ELR (cell line): Measurements from ENCODE around the gene GRID1.

Experiments
- DNase-seq: peaks from one replicate; pipeline ENCODE4 v3.0.0-alpha.2; 2015; ENCODE audit warnings: low read depth

GRID1 gene

DNA sequence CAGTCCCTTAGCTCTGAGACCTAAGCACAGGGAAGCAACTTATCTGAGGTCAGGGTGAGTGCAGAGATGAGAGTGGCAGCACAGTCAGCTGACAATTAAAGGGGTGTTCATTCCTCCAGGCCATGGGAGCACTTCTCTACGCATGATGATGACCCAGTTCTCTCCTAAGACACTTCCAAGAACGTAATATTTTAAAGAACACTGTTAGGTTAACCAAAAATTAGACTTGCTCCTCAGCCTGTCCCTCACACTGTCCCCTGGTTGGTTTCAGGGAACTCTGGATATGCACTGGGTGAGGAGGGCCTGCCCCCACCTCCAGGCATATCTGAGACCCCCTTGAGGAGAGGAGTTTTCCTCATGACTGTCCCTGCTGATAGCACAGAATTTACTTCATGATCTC, 767.5 kb downstream of the GRID1 start:
- no peak for DNase-seq

DNA sequence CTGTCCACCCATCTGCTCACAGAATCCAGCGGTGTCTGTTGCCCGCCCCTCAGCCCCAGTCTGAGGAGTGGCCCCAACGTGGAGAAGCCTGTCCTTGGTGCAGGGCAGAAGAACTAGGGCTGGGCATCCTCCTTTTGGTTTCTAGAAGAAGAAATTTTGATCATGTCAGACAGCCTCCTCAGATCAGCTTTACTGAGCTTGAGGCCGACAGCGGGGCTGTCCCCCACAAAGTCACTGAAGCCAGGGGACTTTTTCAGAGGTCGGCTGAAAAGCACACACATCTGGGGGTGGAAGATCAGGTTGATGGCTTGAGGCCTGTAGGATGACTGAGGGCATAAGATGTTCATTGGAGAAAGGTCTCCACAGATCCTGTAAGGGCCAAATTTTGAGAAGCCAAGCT, 767.9 kb downstream of the GRID1 start:
- no peak for DNase-seq

DNA sequence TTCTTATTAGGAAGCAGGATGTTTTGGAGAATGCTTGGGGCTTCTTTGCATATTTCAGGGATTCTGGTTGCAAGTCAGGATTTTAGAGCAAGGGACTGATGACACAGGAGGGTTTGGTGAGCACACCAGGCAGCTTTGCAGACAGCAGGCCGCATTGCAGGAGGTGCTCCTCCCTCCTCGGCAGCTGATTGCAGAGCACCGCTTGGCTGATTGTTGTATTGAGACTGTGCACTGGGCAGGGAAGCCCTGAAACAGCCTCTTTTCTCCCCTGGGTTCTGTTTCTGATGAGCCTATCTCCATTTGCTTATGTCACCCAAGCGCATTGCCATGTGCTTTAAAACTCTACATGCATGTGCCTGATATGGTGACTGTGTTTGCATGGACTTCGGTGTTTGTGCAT, 769.6 kb downstream of the GRID1 start:
- no peak for DNase-seq

DNA sequence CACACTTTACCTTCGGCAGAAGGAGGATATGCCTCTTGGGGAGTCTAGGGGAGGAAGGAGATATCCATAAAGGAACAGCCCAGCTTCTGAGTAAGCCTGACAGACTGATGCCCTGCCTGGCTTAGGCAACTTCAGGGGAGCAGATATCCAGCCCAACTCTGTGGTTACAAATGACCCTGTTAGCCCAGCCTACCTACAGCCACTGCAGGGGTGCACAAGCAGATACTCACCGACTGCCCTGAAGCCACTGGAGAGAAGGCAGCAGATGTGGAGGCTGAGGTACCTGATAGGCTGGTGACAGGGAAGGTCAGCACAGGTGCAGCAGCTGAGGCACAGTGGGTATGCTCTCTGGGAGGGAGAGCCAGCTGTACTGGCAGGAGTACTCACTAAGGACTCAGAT, 770.2 kb downstream of the GRID1 start:
- DNase-seq: no peak

DNA sequence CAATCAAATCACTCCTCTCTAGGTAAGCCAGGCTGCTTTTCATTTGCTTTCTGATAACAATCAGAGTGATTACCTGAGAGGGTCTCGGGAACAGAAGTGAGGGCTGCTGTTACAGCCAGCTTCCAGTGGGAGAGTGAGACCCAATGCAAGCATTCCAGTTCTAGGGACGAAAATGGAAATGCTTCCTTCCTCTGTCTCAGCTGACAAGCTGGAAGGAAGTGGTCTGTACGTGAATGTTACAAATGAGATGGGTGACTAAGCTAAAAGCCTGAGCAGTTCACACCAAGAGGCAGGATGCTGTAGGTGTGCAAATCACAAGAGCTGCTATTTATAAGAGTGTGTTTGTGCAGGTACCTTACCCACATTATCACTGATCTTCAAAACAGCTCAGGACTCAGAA, 772.4 kb downstream of the GRID1 start:
- DNase-seq: no peak

DNA sequence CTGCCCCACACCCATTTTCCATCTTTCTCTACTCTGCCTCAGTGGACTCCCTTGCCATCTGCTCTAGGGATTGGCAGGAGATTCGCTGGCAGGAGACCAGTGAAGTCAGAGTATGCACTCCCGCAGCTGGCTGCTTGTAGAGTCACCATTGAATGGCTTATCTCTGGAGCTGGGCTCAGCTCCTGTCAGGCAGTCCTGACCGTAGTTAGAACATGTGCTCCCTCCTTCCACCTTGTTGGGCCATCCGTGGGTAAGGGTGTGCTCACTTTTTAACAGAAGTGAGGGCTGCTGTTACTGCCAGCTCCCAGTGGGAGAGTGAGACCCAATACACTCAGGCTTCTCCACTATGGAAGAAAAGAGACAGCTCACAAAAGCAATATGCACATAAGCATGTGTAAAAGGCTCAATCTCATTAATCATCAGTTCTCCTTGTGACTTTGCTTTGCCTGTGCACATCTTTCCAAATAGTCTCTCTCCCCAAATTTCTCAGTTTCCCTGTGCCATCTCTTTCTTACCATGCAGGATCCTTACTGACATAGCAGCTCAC, 773.3 kb downstream of the GRID1 start:
- no peak for DNase-seq

DNA sequence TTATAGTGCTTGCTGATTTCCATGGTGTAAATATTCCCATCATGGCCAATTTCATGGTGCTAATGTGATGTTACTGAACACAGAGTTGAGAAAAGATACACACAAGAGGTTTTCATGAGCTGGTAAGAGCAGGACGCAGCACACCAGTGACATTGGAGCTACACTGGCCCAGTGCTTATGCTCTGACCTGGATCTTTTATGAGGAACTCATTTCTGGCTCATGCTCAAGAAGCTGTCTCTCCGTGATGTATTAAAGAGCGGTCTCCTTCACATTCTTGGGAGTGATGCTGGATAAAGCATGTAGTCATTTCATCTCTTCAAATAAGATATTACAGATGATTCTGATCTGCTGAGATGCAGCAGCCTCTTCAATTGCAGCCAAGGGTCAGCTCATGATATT, 785.2 kb downstream of the GRID1 start:
- DNase-seq: no peak

DNA sequence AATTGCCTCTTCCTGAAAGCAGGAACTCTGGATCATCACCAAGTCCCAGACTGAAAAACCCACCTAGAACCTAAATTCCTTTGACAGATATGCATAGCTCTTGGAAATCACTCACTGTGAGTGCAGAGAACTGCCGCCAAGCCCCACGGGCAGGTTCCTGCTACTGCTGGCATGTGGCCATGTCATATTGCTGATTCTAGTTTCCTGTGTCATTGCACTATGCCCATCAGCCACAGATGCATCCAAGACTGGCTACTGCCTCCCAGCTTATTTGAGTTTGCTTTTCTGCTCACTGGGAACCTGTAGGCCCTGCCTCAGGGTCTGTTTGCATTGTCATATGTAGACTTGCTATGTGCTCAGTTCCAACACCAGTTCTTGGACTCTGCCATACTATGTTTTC, 786.0 kb downstream of the GRID1 start:
- DNase-seq: no peak

DNA sequence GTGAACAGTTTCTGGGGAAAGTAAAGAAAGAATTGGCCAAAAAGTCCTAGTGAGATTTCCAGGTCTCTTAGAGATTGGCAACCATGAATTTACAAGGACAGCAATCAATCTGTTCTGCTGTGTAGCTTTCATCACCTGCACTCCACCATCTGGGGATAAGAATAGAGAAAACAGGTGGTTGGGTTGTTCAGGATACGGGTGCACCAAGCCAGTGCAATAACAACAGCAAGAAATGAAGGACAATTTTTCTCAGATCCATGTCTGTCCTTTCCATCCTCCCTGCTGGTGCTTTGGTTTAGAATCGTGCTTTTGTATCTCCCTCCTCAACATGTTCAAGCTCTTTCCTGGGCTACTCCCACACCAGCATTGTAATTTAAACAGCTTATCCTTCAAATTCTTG, 787.7 kb downstream of the GRID1 start:
- DNase-seq: no peak

DNA sequence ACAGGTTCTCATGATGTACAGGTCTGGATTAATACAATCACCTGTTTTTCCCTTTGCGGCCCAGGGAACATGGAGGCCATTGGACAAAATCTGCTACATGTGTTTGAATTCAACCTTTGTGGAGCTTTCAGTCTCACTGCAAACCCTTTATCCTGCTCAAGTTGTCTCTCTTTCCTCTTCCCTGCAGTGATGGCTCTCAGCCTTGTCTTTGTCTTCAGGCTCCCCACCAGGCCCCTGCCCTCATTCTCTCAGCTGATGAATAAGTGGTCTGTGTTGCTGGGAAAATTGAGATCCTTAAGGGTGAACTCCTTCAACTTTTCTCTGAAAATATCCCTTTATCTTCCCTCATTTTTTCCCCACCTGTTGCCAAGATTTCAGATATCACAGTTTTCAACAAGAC, 791.2 kb downstream of the GRID1 start:
- DNase-seq: no peak

DNA sequence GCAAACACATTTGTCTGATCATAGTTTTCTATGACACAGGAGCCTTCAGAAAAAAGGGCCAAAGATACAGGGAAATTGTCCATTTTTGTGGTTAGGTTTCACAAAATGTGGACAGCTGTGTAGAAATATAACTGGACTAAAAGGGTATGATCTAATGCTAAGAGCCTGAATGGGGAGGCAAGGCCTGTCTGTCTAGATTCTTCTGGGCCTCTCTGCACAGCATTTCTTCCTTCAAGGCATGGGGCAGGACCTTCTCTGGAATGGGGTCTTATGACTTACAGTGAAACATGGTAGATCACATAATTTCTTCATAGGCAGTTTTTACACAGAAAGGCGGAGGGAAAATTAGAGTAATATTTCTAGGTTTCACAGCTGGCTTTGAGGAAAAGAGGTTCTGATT, 795.7 kb downstream of the GRID1 start:
- DNase-seq: no peak

DNA sequence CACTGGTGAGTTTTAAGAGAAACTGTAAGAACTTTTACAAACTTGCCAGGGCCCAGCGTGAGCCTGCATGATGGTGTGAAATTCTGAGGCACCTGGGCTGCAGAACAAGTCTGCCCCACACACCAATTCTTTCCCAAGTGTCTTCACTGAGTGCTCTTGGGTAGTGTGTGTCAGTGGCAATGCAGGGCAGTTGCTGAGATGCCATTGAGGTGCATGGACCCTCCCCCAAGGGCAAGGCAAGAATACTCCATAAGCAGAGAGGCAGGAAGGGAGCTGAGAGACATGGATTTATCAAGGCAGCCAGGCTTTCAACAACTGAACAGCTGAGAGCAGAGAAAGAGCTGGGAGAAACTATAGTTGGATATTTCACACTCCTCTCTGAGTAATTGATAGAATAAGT, 801.2 kb downstream of the GRID1 start:
- no peak for DNase-seq

DNA sequence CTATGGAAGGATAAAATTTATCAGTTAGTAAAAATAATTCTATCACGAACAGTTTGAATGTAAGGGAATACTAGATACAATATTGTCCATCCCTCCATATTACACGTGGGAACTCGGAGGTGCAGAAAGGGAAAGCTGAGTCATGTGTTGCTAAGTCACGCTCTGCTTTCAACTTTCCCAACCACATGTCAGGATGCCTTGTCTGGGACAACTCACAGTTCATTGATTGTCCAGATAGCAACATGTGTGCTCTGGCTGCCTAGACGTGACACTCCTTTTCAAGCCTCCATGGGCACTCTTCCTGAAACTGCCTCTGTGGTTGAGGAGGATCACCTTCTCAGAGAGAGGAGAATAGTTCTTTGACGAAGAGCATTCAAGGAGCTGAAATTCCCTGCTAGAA, 808.1 kb downstream of the GRID1 start:
- DNase-seq: no peak

DNA sequence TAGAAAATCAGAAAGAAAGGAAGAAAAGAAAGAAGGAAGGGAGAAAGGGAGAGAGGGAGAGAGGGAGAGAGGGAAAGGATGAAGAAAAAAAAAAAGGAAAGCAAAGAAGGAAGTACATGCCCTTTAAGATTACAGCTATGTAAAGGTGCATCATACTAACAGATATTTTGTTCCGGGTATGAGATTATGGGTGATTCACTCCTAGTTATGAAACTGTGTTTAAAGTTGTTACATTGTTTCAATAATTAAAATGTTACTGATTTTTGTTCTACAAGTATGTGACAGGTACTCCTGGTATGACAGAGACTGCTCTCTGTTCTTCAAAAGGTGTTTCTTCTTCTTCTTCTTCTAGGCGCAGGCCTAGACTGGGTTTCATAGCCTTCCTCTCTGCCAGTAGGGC, 808.9 kb downstream of the GRID1 start:
- DNase-seq: no peak

DNA sequence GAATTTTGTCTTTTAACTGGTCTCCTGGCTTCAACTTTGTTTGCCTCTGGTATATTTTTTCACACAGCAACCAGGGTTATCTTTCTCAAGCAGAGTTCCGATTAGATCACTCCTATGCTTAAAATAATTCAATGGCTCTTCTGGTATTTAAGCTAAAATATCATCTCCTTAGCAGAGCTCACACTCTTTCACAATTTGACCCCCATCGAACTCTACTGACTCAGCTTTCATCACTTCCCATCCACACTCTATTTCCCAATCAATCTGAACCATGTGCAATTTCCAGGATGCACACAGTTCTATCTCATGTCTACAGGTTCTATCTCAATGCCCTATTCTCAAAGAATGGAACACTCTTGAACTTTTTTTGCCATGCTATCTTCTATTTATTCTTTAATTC, 809.5 kb downstream of the GRID1 start:
- DNase-seq: no peak
